DND-41 (cell line): Measurements from ENCODE around the gene PLEKHG5.

Experiments used
- CTCF ChIP-seq: IDR thresholded peaks from 2 replicates; pipeline ENCODE4 v1.5.1; 2012; ENCODE audit warnings: borderline replicate concordance, low read length, moderate library complexity, mild to moderate bottlenecking; ENCODE audit not compliant: poor library complexity, severe bottlenecking; ENCODE audit errors: extremely low read depth
- EZH2 ChIP-seq: IDR thresholded peaks from 3 replicates; pipeline ENCODE4 v1.6.1; 2012; ENCODE audit warnings: borderline replicate concordance, low read depth, mild to moderate bottlenecking, moderate library complexity, low read length, inconsistent platforms; ENCODE audit not compliant: severe bottlenecking

- TF ChIP-seq CTCF (no peak), EZH2 (no peak)
Measured at GRCh38 chr1:6483017-6483760, 8.3 kb downstream of the PLEKHG5 start.
